Activated CD8-positive, alpha-beta T cell treated with anti-CD3 and anti-CD28 coated beads, Interleukin-2, amount 10 ng/mL, durations not matched to agents 7 days and 5 days (primary cell): ENCODE measurements around the gene STEEP1. TPM values are rescaled to one million over a fixed set of nuclear protein-coding genes. Genes with fewer than 3 reads are reported as not detected.

ENCODE experiments used
- ATAC-seq: fragments of 150-1000 bp; cut with Tn5 transposase; one replicate; pipeline ENCODE4 v1.10.0; 2021; ENCODE audit warnings: moderate library complexity
- CTCF ChIA-PET: fragments of 350-600 bp; sonication (Branson Sonifier 250); formaldehyde crosslinking; loops from one replicate; lab custom pipeline; 2021; ENCODE audit warnings: antibody characterized with exemption; lab: Charles Lee
- POLR2A ChIA-PET: fragments of 350-600 bp; sonication (Branson Sonifier 250); formaldehyde crosslinking; loops from one replicate; lab custom pipeline; 2021; ENCODE audit warnings: antibody characterized with exemption; lab: Charles Lee
- DNase-seq: peaks from one replicate; pipeline ENCODE4 v3.0.0-alpha.2; 2020
- H3K27ac Mint-ChIP-seq: one replicate; pipeline ENCODE4 v1.8.0; 2021; ENCODE audit warnings: mild to moderate bottlenecking, mixed read lengths
- H3K27me3 Mint-ChIP-seq: one replicate; pipeline ENCODE4 v1.8.0; 2021; ENCODE audit warnings: low read depth, mixed read lengths
- H3K36me3 Mint-ChIP-seq: one replicate; pipeline ENCODE4 v1.8.0; 2021; ENCODE audit warnings: low read depth, mixed read lengths
- H3K4me1 Mint-ChIP-seq: one replicate; pipeline ENCODE4 v1.8.0; 2021; ENCODE audit warnings: low read depth, mixed read lengths
- H3K4me3 Mint-ChIP-seq: one replicate; pipeline ENCODE4 v1.8.0; 2021; ENCODE audit warnings: mild to moderate bottlenecking, mixed read lengths
- H3K9me3 Mint-ChIP-seq: one replicate; pipeline ENCODE4 v1.8.0; 2022; ENCODE audit warnings: mixed read lengths; ENCODE audit not compliant: insufficient read depth
- total RNA-seq, 2 experiments: library from RNA; stranded (reverse); gene quantifications; one replicate each; pipeline ENCODE4 v1.2.3, GENCODE V29; 2021

STEEP1 gene
- total RNA-seq, result 10 to 100 TPM; 20.2 to 20.5 TPM

GRCh38 chrX:119565107-119565663, at the start of gene STEEP1:
Gene STEEP1, minus strand, starts transcription at chrX:119565409. Its CDS starts 54 bp downstream, at chrX:119565355.
- peak; percentile 98 for ATAC-seq
- H3K27me3 Mint-ChIP-seq, result no peaks in the 10 kb centered on the region
- CTCF ChIA-PET, result interaction anchor here (0.7 kb wide), 1 partner anchor 9 kb away, joined by 3 read pairs; the partner anchor contains the start of gene UBE2A

DNA sequence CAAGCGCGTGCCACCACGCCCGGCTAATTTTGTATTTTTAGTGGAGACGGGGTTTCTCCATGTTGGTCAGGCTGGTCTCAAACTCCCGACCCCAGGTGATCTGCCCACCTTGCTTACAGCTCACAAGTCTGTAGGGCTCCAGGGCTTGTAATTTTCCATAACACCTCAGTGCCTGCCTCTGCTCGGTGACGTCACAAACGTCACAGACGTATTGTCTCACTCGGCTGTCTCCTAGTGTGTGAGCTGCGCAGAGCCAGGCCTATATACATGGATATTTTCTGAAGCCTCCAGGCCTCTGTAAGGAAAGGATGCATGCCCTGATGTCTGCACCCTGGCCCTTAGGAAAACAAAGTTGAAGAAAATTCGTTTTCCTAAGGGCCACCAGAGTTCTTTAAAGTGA, 49.6 kb upstream of the STEEP1 start:
- ChIA-PET CTCF (no interaction called here), POLR2A (no interaction called here)
- H3K36me3 Mint-ChIP-seq, result peaks cover 23% of the 10 kb centered on the region
- ATAC-seq (no peak), DNase-seq (no peak)
- no peaks in the 10 kb centered on the region for H3K9me3 Mint-ChIP-seq
- H3K4me3 Mint-ChIP-seq, result no peak overlapping the region
- no peaks in the 10 kb centered on the region for H3K27me3 Mint-ChIP-seq
- no peak overlapping the region for H3K27ac Mint-ChIP-seq
- H3K4me1 Mint-ChIP-seq, result no peaks in the 10 kb centered on the region

More at GRCh38 chrX:119565107-119565663, at the start of gene STEEP1:
- Mint-ChIP-seq H3K9me3 (no peaks in the 10 kb centered on the region), H3K27ac (peak within 1 kb of the TSS; percentile 94), H3K4me1 (peaks cover 21% of the 10 kb centered on the region), H3K36me3 (peaks cover 1% of the 10 kb centered on the region), H3K4me3 (peak within 1 kb of the TSS; percentile 92)
- DNase-seq, result peak; percentile 93
- POLR2A ChIA-PET, result interaction anchor here (1.1 to 1.9 kb wide), 3 partner anchors 8 to 226 kb away, joined by 3 to 6 read pairs (median 5); partner anchors contain the start of genes RPL39 and UBE2A

- Mint-ChIP-seq H3K9me3 (no peaks in the 10 kb centered on the region), H3K4me3 (peak overlapping the region; percentile 91), H3K27me3 (no peaks in the 10 kb centered on the region), H3K27ac (peak overlapping the region; percentile 95), H3K4me1 (peaks cover 25% of the 10 kb centered on the region), H3K36me3 (peaks cover 9% of the 10 kb centered on the region)
- ATAC-seq (no peak), DNase-seq (no peak)
- POLR2A ChIA-PET, result interaction anchor here (0.6 to 1.8 kb wide), 6 partner anchors 10 to 184 kb away, joined by 3 to 12 read pairs (median 4); partner anchors contain the start of genes RPL39 and SEPTIN6
- CTCF ChIA-PET, result interaction anchor here (1.3 kb wide), 1 partner anchor 147 kb away, joined by 3 read pairs; no protein-coding TSS in a partner anchor
These were observed 41.8 kb upstream of the STEEP1 start for GRCh38 chrX:119607018-119607389.

DNA sequence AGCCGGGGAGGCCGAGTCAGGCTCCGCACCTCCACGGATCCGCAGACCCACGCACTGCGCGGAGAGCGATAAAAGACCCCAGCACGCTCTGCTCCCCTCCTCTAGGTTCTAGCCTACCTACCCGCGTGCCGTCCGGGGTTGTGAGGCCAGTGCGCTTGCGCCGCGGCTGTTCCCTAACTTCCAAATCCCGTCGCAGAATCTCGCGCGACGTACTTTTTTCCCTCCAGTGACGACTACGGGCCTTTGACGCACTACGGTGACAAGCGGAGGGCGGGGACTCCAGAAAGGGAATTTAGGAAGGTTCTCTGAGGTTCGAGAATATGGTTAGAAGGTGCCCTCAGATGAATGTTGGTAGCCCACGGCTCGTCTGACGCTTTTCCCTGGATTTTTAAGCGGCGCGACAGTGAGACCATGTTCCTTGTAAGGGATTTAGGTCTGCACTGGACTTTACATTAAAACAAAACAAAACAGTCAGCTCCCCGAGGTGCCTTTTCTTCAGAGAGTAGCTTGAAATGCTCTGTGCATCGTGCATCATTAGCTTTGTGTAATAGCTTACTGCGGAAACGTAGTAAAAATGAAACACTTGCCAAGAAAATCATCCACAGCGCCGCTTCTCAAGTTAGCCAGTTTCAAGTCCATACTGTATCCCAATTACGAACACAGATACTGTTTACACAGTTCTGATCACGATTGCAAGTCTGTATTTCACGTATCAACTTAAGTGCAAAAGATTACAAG, 41.2 kb upstream of the STEEP1 start, which contains the start of gene NKRF:
NKRF (minus strand) TSS at position 145 of the 738 bp plus-strand sequence.
- peak within 1 kb of the TSS; percentile 95 for H3K27ac Mint-ChIP-seq
- H3K4me1 Mint-ChIP-seq, result peaks cover 28% of the 10 kb centered on the region
- ATAC-seq (peak; percentile 80), DNase-seq (peak; percentile 93)
- POLR2A ChIA-PET, result interaction anchor here (0.6 to 1.9 kb wide), 13 partner anchors 10 to 264 kb away, joined by 3 to 16 read pairs (median 5); partner anchors contain the start of genes RPL39, SEPTIN6 and UBE2A
- CTCF ChIA-PET, result interaction anchor here (0.7 to 1.5 kb wide), 3 partner anchors 147 to 185 kb away, joined by 3 to 5 read pairs (median 4); partner anchors contain the start of genes RPL39 and SOWAHD
- peaks cover 12% of the 10 kb centered on the region for H3K36me3 Mint-ChIP-seq
- no peaks in the 10 kb centered on the region for H3K27me3 Mint-ChIP-seq
- H3K4me3 Mint-ChIP-seq, result peak within 1 kb of the TSS; percentile 91
- H3K9me3 Mint-ChIP-seq, result no peaks in the 10 kb centered on the region

- Mint-ChIP-seq H3K27me3 (no peaks in the 10 kb centered on the region), H3K9me3 (no peaks in the 10 kb centered on the region), H3K27ac (peak overlapping the region; percentile 95), H3K36me3 (peaks cover 12% of the 10 kb centered on the region), H3K4me1 (peaks cover 28% of the 10 kb centered on the region), H3K4me3 (peak overlapping the region; percentile 91)
- ChIA-PET POLR2A (interaction anchor here (0.6 to 1.9 kb wide), 10 partner anchors 11 to 265 kb away, joined by 3 to 16 read pairs (median 5); partner anchors contain the start of genes RPL39, SEPTIN6 and UBE2A), CTCF (interaction anchor here (0.7 to 1.5 kb wide), 3 partner anchors 148 to 185 kb away, joined by 3 to 5 read pairs (median 4); partner anchors contain the start of genes RPL39 and SOWAHD)
- peak; percentile 57 for DNase-seq
- peak; percentile 73 for ATAC-seq
These were observed 40.5 kb upstream of the STEEP1 start for GRCh38 chrX:119605464-119606279.

DNA sequence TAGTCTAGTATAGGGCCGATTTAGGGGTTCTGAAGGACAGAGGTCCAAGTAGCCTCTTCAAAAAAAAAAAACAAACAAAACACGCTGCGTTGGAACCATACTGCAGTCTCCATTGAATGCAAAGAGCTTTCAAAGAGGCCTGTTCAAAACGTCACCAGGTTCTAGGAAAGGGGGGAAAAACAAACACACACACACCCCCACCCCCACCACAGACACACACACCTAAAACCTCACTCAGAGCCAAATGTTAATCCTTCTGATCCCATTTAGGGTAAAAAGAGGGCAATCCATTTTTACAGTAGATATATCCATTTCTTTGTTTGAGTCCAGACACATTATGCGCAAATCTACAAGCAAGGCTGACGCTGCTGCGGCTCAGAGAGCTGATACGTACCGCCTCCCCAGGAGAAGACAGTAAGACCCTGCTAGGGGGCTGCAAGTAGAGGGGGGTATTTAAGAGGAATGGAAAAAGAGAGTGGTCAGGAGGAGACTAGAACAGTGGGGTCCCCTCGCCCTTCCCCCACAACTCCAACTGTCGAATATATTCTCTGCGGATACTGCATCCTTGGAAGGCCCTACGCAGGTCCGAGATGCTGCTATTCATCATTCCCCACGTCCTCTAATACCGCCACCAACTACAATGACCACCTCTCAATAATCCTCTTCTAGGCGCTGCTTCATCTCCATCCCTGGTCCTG, 39.7 kb upstream of the STEEP1 start:
- DNase-seq (no peak), ATAC-seq (no peak)
- peaks cover 28% of the 10 kb centered on the region for H3K4me1 Mint-ChIP-seq
- CTCF ChIA-PET, result interaction anchor here (1.5 kb wide), 1 partner anchor 186 kb away, joined by 5 read pairs; the partner anchor contains the start of gene RPL39
- POLR2A ChIA-PET, result interaction anchor here (1.3 to 1.9 kb wide), 6 partner anchors 12 to 266 kb away, joined by 3 to 16 read pairs (median 5); partner anchors contain the start of genes SEPTIN6 and UBE2A
- peaks cover 12% of the 10 kb centered on the region for H3K36me3 Mint-ChIP-seq
- H3K27ac Mint-ChIP-seq, result peak overlapping the region; percentile 93
- H3K4me3 Mint-ChIP-seq, result peak overlapping the region; percentile 91
- no peaks in the 10 kb centered on the region for H3K27me3 Mint-ChIP-seq
- no peaks in the 10 kb centered on the region for H3K9me3 Mint-ChIP-seq

DNA sequence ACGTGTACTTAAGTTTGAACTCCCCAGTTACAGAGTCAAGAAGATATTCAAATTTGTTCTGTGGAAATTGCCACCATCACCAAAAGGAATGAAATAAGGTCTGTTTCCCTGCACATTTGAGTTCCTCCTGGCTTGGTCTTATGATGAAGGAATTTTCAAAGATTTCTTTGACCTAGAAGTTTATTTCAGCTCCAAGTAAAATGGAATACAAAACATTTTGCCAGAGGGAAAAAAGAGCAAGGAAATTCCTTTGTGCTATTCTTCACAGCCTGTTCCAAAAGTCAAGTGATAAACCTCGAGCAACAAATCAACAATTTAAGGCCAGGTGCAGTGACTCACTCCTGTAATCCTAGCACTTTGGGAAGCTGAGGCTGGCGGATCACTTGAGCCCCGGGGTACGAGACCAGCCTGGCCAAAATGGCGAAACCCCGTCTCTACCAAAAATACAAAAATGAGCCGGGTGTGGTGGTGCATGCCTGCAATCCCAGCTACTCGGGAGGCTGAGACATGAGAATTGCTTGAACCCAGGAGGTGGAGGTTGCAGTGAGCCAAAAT, 37.6 kb upstream of the STEEP1 start:
- Mint-ChIP-seq H3K36me3 (peaks cover 18% of the 10 kb centered on the region), H3K27ac (no peak overlapping the region), H3K4me3 (no peak overlapping the region), H3K9me3 (no peaks in the 10 kb centered on the region), H3K27me3 (no peaks in the 10 kb centered on the region), H3K4me1 (peaks cover 30% of the 10 kb centered on the region)
- DNase-seq (no peak), ATAC-seq (no peak)
- ChIA-PET POLR2A (interaction anchor here (1.2 kb wide), 1 partner anchor 90 kb away, joined by 3 read pairs; the partner anchor contains the start of gene SEPTIN6), CTCF (interaction anchor here (1.2 kb wide), 2 partner anchors 87 to 124 kb away, joined by 3 to 4 read pairs; no protein-coding TSS in a partner anchor)

DNA sequence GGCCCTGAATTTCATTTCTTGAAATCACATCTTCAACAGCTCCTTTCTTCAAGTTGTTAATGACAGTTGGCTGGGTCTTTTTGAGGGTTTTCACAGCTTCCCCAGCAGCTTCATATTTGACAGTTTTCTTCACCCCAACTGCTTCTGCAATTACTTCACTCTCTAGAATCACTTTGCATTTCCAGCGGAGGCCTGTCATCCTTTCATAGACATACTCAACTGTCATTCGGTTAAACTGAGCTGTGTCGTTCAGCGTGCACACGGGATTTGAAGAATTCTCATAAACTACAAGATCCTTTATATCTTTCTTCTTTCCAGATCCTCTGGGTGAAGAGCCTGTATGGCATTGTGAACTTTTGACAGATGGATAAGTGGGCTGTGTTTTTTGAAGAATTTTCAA, 24.6 kb upstream of the STEEP1 start:
- ATAC-seq, result no peak
- CTCF ChIA-PET, result interaction anchor here (1.3 kb wide), 1 partner anchor 169 kb away, joined by 3 read pairs; no protein-coding TSS in a partner anchor
- Mint-ChIP-seq H3K9me3 (no peaks in the 10 kb centered on the region), H3K27me3 (no peaks in the 10 kb centered on the region), H3K36me3 (peaks cover 35% of the 10 kb centered on the region), H3K4me1 (peaks cover 8% of the 10 kb centered on the region), H3K27ac (no peak overlapping the region), H3K4me3 (no peak overlapping the region)
- POLR2A ChIA-PET, result no interaction called here
- DNase-seq, result no peak

- H3K27me3 Mint-ChIP-seq, result no peaks in the 10 kb centered on the region
- H3K4me3 Mint-ChIP-seq, result no peak overlapping the region
- ChIA-PET CTCF (interaction anchor here (1.2 kb wide), 1 partner anchor 67 kb away, joined by 3 read pairs; no protein-coding TSS in a partner anchor), POLR2A (interaction anchor here (0.6 to 2.0 kb wide), 4 partner anchors 9 to 109 kb away, joined by 3 to 7 read pairs (median 4); partner anchors contain the start of genes NKRF and SEPTIN6)
- peaks cover 5% of the 10 kb centered on the region for H3K4me1 Mint-ChIP-seq
- H3K36me3 Mint-ChIP-seq, result peaks cover 16% of the 10 kb centered on the region
- DNase-seq, result no peak
- no peak for ATAC-seq
- H3K9me3 Mint-ChIP-seq, result no peaks in the 10 kb centered on the region
- H3K27ac Mint-ChIP-seq, result no peak overlapping the region
These were observed 18.3 kb upstream of the STEEP1 start for GRCh38 chrX:119583431-119584059.

- ChIA-PET CTCF (no interaction called here), POLR2A (interaction anchor here (0.7 kb wide), 1 partner anchor 78 kb away, joined by 3 read pairs; no protein-coding TSS in a partner anchor)
- H3K36me3 Mint-ChIP-seq, result peaks cover 23% of the 10 kb centered on the region
- H3K4me1 Mint-ChIP-seq, result peaks cover 20% of the 10 kb centered on the region
- ATAC-seq (no peak), DNase-seq (no peak)
- no peak overlapping the region for H3K4me3 Mint-ChIP-seq
- H3K27ac Mint-ChIP-seq, result no peak overlapping the region
- H3K9me3 Mint-ChIP-seq, result no peaks in the 10 kb centered on the region
- H3K27me3 Mint-ChIP-seq, result no peaks in the 10 kb centered on the region
These were observed 14.2 kb upstream of the STEEP1 start for GRCh38 chrX:119579414-119579813.
